ENCODE measurements around the gene CTNND2. TPM values are rescaled to one million over a fixed set of nuclear protein-coding genes. Genes with fewer than 3 reads are reported as not detected.

CTNND2 gene
- total and polyA plus RNA-seq, 5 donors from 2014 or later = not detected

- no peak overlapping the region for H3K27ac ChIP-seq (ENCODE audit: insufficient read depth, low read length, poor library complexity, severe bottlenecking)
- Mint-ChIP-seq H3K9me3 (peaks cover 0 to 2% (median 0%) of the 10 kb centered on the region in 7 donors), H3K27me3 (no peaks in the 10 kb centered on the region), H3K4me1 (no peaks in the 10 kb centered on the region), H3K4me3 (no peak overlapping the region), H3K27ac (no peak overlapping the region), H3K36me3 (no peaks in the 10 kb centered on the region)
- H3K9me3 ChIP-seq (ENCODE audit: control insufficient read depth in 2 of 2, low read length in 2 of 2) = no peaks in the 10 kb centered on the region
- H3K27me3 ChIP-seq (ENCODE audit: control insufficient read depth, insufficient read depth, low read length) = no peaks in the 10 kb centered on the region
- DNase-seq (no peak), ATAC-seq (ENCODE audit: low read depth in 2 of 2) (no peak)
- H3K4me1 ChIP-seq (ENCODE audit: control insufficient read depth, insufficient read depth, low read length, poor library complexity, severe bottlenecking) = no peaks in the 10 kb centered on the region
- no peak overlapping the region for H3K4me3 ChIP-seq (ENCODE audit: low read depth, low read length)
- H3K36me3 ChIP-seq (ENCODE audit: control insufficient read depth, insufficient read depth, low read length) = no peaks in the 10 kb centered on the region
Observed at GRCh38 chr5:11310158-11310557, 594.1 kb downstream of the CTNND2 start.

DNA sequence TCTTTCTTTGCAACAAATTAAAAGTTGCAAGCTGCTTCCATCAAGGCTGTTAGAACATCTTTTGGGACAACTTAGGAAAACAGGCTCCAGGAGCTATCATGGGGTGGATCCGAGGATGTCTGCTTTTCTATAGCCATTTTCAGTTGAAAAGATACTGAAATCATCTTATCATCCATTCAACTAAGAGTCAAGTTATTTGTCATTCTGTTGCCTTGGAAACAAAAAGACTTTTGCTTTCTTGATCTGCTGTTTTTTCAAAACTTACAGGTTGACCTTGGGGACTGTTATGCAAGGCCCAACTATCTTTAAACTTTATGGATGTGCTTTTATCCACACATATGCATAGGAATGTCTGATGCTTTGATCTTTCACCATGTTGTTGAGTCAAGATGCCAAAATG, 597.9 kb downstream of the CTNND2 start:
- no peaks in the 10 kb centered on the region for H3K4me1 Mint-ChIP-seq
- no peaks in the 10 kb centered on the region for H3K27me3 ChIP-seq (ENCODE audit: control insufficient read depth, insufficient read depth, low read length)
- no peak overlapping the region for H3K4me3 Mint-ChIP-seq
- no peaks in the 10 kb centered on the region for H3K4me1 ChIP-seq (ENCODE audit: control insufficient read depth, insufficient read depth, low read length, poor library complexity, severe bottlenecking)
- no peak overlapping the region for H3K27ac Mint-ChIP-seq
- DNase-seq (no peak), ATAC-seq (ENCODE audit: low read depth in 2 of 2) (no peak)
- no peak overlapping the region for H3K27ac ChIP-seq (ENCODE audit: insufficient read depth, low read length, poor library complexity, severe bottlenecking)
- H3K27me3 Mint-ChIP-seq = no peaks in the 10 kb centered on the region
- H3K9me3 Mint-ChIP-seq = peaks cover 0 to 2% (median 0%) of the 10 kb centered on the region in 7 donors
- no peaks in the 10 kb centered on the region for H3K36me3 Mint-ChIP-seq
- no peaks in the 10 kb centered on the region for H3K36me3 ChIP-seq (ENCODE audit: control insufficient read depth, insufficient read depth, low read length)
- H3K9me3 ChIP-seq (ENCODE audit: control insufficient read depth in 2 of 2, low read length in 2 of 2) = no peaks in the 10 kb centered on the region
- H3K4me3 ChIP-seq (ENCODE audit: low read depth, low read length) = no peak overlapping the region

GRCh38 chr5:11305245-11305644, 599.0 kb downstream of the CTNND2 start:
- H3K4me1 Mint-ChIP-seq = no peaks in the 10 kb centered on the region
- Histone ChIP-seq H3K4me1 (ENCODE audit: control insufficient read depth, insufficient read depth, low read length, poor library complexity, severe bottlenecking) (no peaks in the 10 kb centered on the region), H3K27ac (ENCODE audit: insufficient read depth, low read length, poor library complexity, severe bottlenecking) (no peak overlapping the region), H3K27me3 (ENCODE audit: control insufficient read depth, insufficient read depth, low read length) (no peaks in the 10 kb centered on the region), H3K36me3 (ENCODE audit: control insufficient read depth, insufficient read depth, low read length) (no peaks in the 10 kb centered on the region), H3K9me3 (ENCODE audit: control insufficient read depth in 2 of 2, low read length in 2 of 2) (no peaks in the 10 kb centered on the region), H3K4me3 (ENCODE audit: low read depth, low read length) (no peak overlapping the region)
- H3K9me3 Mint-ChIP-seq = peaks cover 0 to 2% (median 0%) of the 10 kb centered on the region in 7 donors
- H3K27ac Mint-ChIP-seq = no peak overlapping the region
- no peak for DNase-seq
- H3K4me3 Mint-ChIP-seq = no peak overlapping the region
- ATAC-seq (ENCODE audit: low read depth in 2 of 2) = no peak
- H3K27me3 Mint-ChIP-seq = no peaks in the 10 kb centered on the region
- H3K36me3 Mint-ChIP-seq = no peaks in the 10 kb centered on the region

- H3K27ac ChIP-seq (ENCODE audit: insufficient read depth, low read length, poor library complexity, severe bottlenecking) = no peak overlapping the region
- no peak overlapping the region for H3K4me3 ChIP-seq (ENCODE audit: low read depth, low read length)
- Mint-ChIP-seq H3K27ac (no peak overlapping the region), H3K4me3 (no peak overlapping the region), H3K4me1 (no peaks in the 10 kb centered on the region), H3K27me3 (no peaks in the 10 kb centered on the region), H3K9me3 (peaks cover 0 to 2% (median 0%) of the 10 kb centered on the region in 7 donors), H3K36me3 (no peaks in the 10 kb centered on the region)
- no peaks in the 10 kb centered on the region for H3K27me3 ChIP-seq (ENCODE audit: control insufficient read depth, insufficient read depth, low read length)
- no peaks in the 10 kb centered on the region for H3K36me3 ChIP-seq (ENCODE audit: control insufficient read depth, insufficient read depth, low read length)
- no peaks in the 10 kb centered on the region for H3K4me1 ChIP-seq (ENCODE audit: control insufficient read depth, insufficient read depth, low read length, poor library complexity, severe bottlenecking)
- no peak for DNase-seq
- no peak for ATAC-seq (ENCODE audit: low read depth in 2 of 2)
- H3K9me3 ChIP-seq (ENCODE audit: control insufficient read depth in 2 of 2, low read length in 2 of 2) = no peaks in the 10 kb centered on the region
Observed at GRCh38 chr5:11304641-11305040, 599.6 kb downstream of the CTNND2 start.

DNA sequence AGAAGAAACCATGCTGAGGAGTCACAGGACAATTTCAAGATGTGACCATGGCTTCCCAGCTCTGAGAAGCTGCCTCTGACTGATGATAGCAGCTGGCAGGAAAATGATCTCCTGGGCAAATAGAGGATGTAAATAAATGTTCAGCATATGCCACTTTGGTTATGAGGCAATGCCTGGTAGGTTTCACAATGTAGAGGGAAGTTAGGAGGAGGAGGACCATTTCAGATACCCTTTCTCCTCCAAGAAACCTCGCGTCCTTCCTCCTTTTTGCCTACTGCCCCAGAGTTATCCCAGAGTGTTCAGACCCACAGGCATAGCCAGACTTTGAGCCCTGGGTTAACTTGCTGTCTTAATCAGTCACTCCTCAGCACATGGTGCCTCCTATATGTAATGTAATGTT, 601.6 kb downstream of the CTNND2 start:
- Histone ChIP-seq H3K27me3 (ENCODE audit: control insufficient read depth, insufficient read depth, low read length) (no peaks in the 10 kb centered on the region), H3K27ac (ENCODE audit: insufficient read depth, low read length, poor library complexity, severe bottlenecking) (no peak overlapping the region), H3K9me3 (ENCODE audit: control insufficient read depth in 2 of 2, low read length in 2 of 2) (no peaks in the 10 kb centered on the region), H3K36me3 (ENCODE audit: control insufficient read depth, insufficient read depth, low read length) (no peaks in the 10 kb centered on the region), H3K4me1 (ENCODE audit: control insufficient read depth, insufficient read depth, low read length, poor library complexity, severe bottlenecking) (no peaks in the 10 kb centered on the region), H3K4me3 (ENCODE audit: low read depth, low read length) (no peak overlapping the region)
- Mint-ChIP-seq H3K27me3 (no peaks in the 10 kb centered on the region), H3K4me1 (no peaks in the 10 kb centered on the region), H3K4me3 (no peak overlapping the region), H3K36me3 (no peaks in the 10 kb centered on the region), H3K9me3 (peaks cover 0 to 2% (median 0%) of the 10 kb centered on the region in 7 donors), H3K27ac (no peak overlapping the region)
- ATAC-seq (ENCODE audit: low read depth in 2 of 2) (no peak), DNase-seq (no peak)

- Histone ChIP-seq H3K4me1 (ENCODE audit: control insufficient read depth, insufficient read depth, low read length, poor library complexity, severe bottlenecking) (no peaks in the 10 kb centered on the region), H3K27ac (ENCODE audit: insufficient read depth, low read length, poor library complexity, severe bottlenecking) (no peak overlapping the region), H3K27me3 (ENCODE audit: control insufficient read depth, insufficient read depth, low read length) (no peaks in the 10 kb centered on the region), H3K36me3 (ENCODE audit: control insufficient read depth, insufficient read depth, low read length) (no peaks in the 10 kb centered on the region), H3K9me3 (ENCODE audit: control insufficient read depth in 2 of 2, low read length in 2 of 2) (no peaks in the 10 kb centered on the region), H3K4me3 (ENCODE audit: low read depth, low read length) (no peak overlapping the region)
- no peaks in the 10 kb centered on the region for H3K4me1 Mint-ChIP-seq
- no peak overlapping the region for H3K4me3 Mint-ChIP-seq
- no peaks in the 10 kb centered on the region for H3K27me3 Mint-ChIP-seq
- H3K27ac Mint-ChIP-seq = no peak overlapping the region
- peaks cover 0 to 2% (median 0%) of the 10 kb centered on the region in 7 donors for H3K9me3 Mint-ChIP-seq
- DNase-seq = no peak
- H3K36me3 Mint-ChIP-seq = no peaks in the 10 kb centered on the region
- no peak for ATAC-seq (ENCODE audit: low read depth in 2 of 2)
Observed at GRCh38 chr5:11301171-11301570, 603.1 kb downstream of the CTNND2 start.

- no peaks in the 10 kb centered on the region for H3K4me1 ChIP-seq (ENCODE audit: control insufficient read depth, insufficient read depth, low read length, poor library complexity, severe bottlenecking)
- no peak overlapping the region for H3K27ac Mint-ChIP-seq
- H3K4me3 Mint-ChIP-seq = no peak overlapping the region
- no peak overlapping the region for H3K27ac ChIP-seq (ENCODE audit: insufficient read depth, low read length, poor library complexity, severe bottlenecking)
- H3K36me3 Mint-ChIP-seq = no peaks in the 10 kb centered on the region
- no peak overlapping the region for H3K4me3 ChIP-seq (ENCODE audit: low read depth, low read length)
- no peaks in the 10 kb centered on the region for H3K27me3 Mint-ChIP-seq
- H3K4me1 Mint-ChIP-seq = no peaks in the 10 kb centered on the region
- no peaks in the 10 kb centered on the region for H3K36me3 ChIP-seq (ENCODE audit: control insufficient read depth, insufficient read depth, low read length)
- H3K9me3 ChIP-seq (ENCODE audit: control insufficient read depth in 2 of 2, low read length in 2 of 2) = no peaks in the 10 kb centered on the region
- H3K9me3 Mint-ChIP-seq = peaks cover 0 to 2% (median 0%) of the 10 kb centered on the region in 7 donors
- DNase-seq (no peak), ATAC-seq (ENCODE audit: low read depth in 2 of 2) (no peak)
- H3K27me3 ChIP-seq (ENCODE audit: control insufficient read depth, insufficient read depth, low read length) = no peaks in the 10 kb centered on the region
Observed at GRCh38 chr5:11300736-11301135, 603.5 kb downstream of the CTNND2 start.

DNA sequence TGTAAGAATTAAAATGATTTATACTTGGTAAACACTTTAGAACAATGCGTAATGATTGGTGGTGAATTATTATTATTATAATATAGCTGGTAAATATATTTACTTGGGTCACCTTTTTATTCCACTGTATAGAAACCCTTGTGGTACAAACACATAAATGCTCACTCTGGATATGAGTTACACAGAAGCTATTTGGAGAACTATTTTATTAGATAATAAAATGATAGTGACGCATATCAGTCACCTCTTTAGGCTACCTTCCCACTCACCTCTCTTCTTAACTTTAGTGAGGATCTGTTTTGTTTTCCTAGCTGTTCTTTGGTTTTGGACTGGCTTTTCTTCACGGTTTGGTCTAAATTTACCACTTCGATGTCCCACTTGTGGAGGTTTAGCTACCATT, 605.4 kb downstream of the CTNND2 start:
- no peaks in the 10 kb centered on the region for H3K27me3 Mint-ChIP-seq
- Histone ChIP-seq H3K4me1 (ENCODE audit: control insufficient read depth, insufficient read depth, low read length, poor library complexity, severe bottlenecking) (no peaks in the 10 kb centered on the region), H3K27ac (ENCODE audit: insufficient read depth, low read length, poor library complexity, severe bottlenecking) (no peak overlapping the region), H3K27me3 (ENCODE audit: control insufficient read depth, insufficient read depth, low read length) (no peaks in the 10 kb centered on the region), H3K4me3 (ENCODE audit: low read depth, low read length) (no peak overlapping the region), H3K9me3 (ENCODE audit: control insufficient read depth in 2 of 2, low read length in 2 of 2) (no peaks in the 10 kb centered on the region), H3K36me3 (ENCODE audit: control insufficient read depth, insufficient read depth, low read length) (no peaks in the 10 kb centered on the region)
- peaks cover 0 to 3% (median 0%) of the 10 kb centered on the region in 7 donors for H3K9me3 Mint-ChIP-seq
- H3K27ac Mint-ChIP-seq = no peak overlapping the region
- no peaks in the 10 kb centered on the region for H3K4me1 Mint-ChIP-seq
- H3K4me3 Mint-ChIP-seq = no peak overlapping the region
- no peak for ATAC-seq (ENCODE audit: low read depth in 2 of 2)
- DNase-seq = no peak
- no peaks in the 10 kb centered on the region for H3K36me3 Mint-ChIP-seq
